B cell (primary cell): ENCODE measurements around the gene NT5DC2.

Source experiments
- EZH2 ChIP-seq: IDR thresholded peaks from 2 replicates; pipeline ENCODE4 v1.6.1; 2012; ENCODE audit warnings: borderline replicate concordance, low read depth, mild to moderate bottlenecking, moderate library complexity, low read length; ENCODE audit not compliant: insufficient read depth, poor library complexity, severe bottlenecking
- TF ChIP-seq, protein P1 (sequence below): fragments of 200-600 bp; IDR thresholded peaks from one replicate; pipeline ENCODE4 v1.8.0; 2022; ENCODE audit warnings: antibody characterized with exemption, mild to moderate bottlenecking

DNA sequence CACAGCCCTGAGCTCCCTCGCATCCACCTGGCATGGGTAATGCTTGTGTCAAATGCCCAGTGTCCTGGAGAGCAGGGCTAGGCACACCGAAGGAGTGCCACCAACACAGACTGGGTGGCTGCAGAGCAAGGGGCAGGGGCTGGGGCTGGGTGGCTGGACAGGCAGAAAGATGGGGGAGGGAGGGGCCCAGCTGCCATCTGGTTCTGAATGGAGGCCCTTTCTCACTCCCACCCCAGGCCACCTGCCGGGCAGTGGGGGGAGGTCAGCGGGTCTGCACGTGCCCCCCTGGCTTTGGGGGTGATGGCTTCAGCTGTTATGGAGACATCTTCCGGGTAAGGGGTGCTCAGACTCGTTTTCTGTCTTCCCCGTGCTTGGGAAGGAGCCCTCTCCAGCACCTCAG, 21.6 kb downstream of the NT5DC2 start:
- TF ChIP-seq, protein P1, sequence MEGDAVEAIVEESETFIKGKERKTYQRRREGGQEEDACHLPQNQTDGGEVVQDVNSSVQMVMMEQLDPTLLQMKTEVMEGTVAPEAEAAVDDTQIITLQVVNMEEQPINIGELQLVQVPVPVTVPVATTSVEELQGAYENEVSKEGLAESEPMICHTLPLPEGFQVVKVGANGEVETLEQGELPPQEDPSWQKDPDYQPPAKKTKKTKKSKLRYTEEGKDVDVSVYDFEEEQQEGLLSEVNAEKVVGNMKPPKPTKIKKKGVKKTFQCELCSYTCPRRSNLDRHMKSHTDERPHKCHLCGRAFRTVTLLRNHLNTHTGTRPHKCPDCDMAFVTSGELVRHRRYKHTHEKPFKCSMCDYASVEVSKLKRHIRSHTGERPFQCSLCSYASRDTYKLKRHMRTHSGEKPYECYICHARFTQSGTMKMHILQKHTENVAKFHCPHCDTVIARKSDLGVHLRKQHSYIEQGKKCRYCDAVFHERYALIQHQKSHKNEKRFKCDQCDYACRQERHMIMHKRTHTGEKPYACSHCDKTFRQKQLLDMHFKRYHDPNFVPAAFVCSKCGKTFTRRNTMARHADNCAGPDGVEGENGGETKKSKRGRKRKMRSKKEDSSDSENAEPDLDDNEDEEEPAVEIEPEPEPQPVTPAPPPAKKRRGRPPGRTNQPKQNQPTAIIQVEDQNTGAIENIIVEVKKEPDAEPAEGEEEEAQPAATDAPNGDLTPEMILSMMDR: no peak
- no peak for TF ChIP-seq EZH2
